Activated naive CD8-positive, alpha-beta T cell treated with anti-CD3 and anti-CD28 coated beads for 36 hours (primary cell): ENCODE results near the gene SUSD4. TPM values are rescaled to one million over a fixed set of nuclear protein-coding genes. Genes with fewer than 3 reads are reported as not detected.

Experiments used
- DNase-seq: peaks from one replicate; pipeline ENCODE4 v3.0.0; 2021
- H3K27ac Mint-ChIP-seq: one replicate; pipeline ENCODE4 v1.8.0; 2022; ENCODE audit warnings: mild to moderate bottlenecking, moderate library complexity, mixed read lengths
- H3K27me3 Mint-ChIP-seq: one replicate; pipeline ENCODE4 v1.8.0; 2022; ENCODE audit warnings: mild to moderate bottlenecking, mixed read lengths
- H3K36me3 Mint-ChIP-seq: one replicate; pipeline ENCODE4 v1.8.0; 2021; ENCODE audit warnings: mild to moderate bottlenecking, mixed read lengths
- H3K4me1 Mint-ChIP-seq: one replicate; pipeline ENCODE4 v1.8.0; 2021; ENCODE audit warnings: mixed read lengths
- H3K4me3 Mint-ChIP-seq: one replicate; pipeline ENCODE4 v1.8.0; 2022; ENCODE audit warnings: mild to moderate bottlenecking, moderate library complexity, mixed read lengths
- H3K9me3 Mint-ChIP-seq: one replicate; pipeline ENCODE4 v1.8.0; 2022; ENCODE audit warnings: mixed read lengths
- total RNA-seq, 2 experiments: library from RNA; stranded (reverse); gene quantifications; one replicate each; pipeline ENCODE4 v1.2.3, GENCODE V29; 2021

SUSD4 gene
- total RNA-seq, 2 experiments from 2014 or later = 0.22 to 0.33 TPM

DNA sequence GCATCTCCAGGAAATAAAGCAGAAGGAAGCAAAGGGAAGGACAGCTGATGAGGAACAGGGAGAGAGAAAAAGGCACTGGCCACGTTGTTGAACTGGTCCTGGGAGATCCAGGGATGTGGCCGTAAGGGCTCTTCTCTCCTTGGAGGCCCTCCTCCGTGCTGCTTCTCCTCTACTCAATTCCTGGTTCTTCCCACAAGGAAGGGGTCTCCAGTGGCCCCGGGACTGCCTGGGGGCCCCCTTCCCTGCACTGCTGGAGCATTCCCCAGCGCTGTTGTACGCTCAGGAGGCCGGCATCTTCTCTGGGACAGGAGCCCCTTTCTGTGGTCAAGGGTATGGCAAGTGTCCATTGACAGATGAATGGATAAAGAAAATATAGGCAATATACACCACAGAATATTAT lies 132.4 kb downstream of the SUSD4 start:
- Mint-ChIP-seq H3K27me3 (no peaks in the 10 kb centered on the region), H3K9me3 (peaks cover 2% of the 10 kb centered on the region), H3K4me3 (no peak overlapping the region), H3K36me3 (no peaks in the 10 kb centered on the region), H3K27ac (no peak overlapping the region), H3K4me1 (peaks cover 43% of the 10 kb centered on the region)
- DNase-seq = no peak

DNA sequence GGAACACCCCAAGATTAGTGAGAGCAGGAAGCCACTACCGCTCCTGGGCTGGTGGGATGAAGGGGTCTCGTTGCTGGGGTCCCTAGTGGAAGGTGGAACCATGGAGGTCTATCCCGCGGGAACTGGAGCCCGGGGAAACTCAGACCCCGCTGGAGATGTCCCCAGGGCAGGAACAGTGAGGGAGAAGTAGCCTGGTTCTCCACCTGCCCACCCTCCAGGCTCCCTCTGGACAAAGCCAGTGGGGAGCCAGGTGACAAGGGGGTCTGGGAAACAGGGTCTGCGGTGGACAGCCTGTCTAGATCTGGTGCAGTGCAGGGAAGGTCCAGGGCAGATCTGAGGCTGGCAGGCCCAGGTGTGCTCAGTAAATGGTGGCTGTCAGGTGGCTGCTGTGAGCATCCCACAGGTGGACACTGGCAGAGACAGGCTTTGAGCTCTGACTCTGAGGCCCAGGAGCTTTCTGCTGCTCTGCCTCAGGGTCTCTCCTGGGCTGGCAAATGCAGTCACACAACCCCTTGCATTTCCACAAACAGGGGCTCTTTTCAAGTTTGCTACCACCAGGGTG lies 132.9 kb downstream of the SUSD4 start:
- peaks cover 2% of the 10 kb centered on the region for H3K9me3 Mint-ChIP-seq
- DNase-seq = no peak
- no peak overlapping the region for H3K4me3 Mint-ChIP-seq
- no peaks in the 10 kb centered on the region for H3K27me3 Mint-ChIP-seq
- H3K4me1 Mint-ChIP-seq = peaks cover 43% of the 10 kb centered on the region
- no peak overlapping the region for H3K27ac Mint-ChIP-seq
- no peaks in the 10 kb centered on the region for H3K36me3 Mint-ChIP-seq

DNA sequence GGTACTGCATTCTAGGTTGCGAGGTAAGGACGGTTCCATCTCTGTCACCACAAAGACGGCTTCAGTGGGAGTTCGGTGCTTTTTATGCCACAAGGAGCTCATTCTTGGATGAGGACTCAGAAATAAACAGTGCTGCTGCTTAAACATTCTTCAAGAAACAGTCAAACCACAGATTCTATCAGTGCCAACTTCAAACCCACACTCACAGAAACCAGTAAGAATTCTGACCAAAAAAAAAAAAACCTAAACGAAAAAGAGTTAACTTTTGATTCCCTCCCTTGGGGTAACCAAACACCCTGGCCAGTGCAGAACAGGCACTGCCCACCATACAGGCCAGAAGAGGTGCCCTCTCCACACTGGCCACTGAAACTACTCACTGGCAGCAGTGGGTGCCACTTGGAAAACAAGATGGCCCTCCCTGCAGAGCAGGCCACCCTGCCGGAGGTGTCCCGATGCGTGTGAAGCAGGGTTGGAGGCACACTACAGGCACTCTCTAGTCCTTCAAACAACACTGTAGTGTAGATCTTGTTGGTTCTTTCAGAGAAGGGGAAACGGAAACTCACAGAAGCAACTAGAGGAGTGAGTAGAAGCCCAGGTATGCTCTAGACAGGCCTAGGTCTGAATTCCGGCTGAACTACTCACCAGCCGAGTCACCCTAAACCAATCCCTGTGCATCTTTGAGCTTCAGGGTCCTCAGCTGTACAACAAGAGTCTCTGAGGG lies 133.7 kb downstream of the SUSD4 start:
- H3K9me3 Mint-ChIP-seq = no peaks in the 10 kb centered on the region
- no peak for DNase-seq
- no peaks in the 10 kb centered on the region for H3K27me3 Mint-ChIP-seq
- H3K4me3 Mint-ChIP-seq = peak overlapping the region; percentile 19
- peak overlapping the region; percentile 75 for H3K27ac Mint-ChIP-seq
- no peaks in the 10 kb centered on the region for H3K36me3 Mint-ChIP-seq
- peaks cover 43% of the 10 kb centered on the region for H3K4me1 Mint-ChIP-seq

DNA sequence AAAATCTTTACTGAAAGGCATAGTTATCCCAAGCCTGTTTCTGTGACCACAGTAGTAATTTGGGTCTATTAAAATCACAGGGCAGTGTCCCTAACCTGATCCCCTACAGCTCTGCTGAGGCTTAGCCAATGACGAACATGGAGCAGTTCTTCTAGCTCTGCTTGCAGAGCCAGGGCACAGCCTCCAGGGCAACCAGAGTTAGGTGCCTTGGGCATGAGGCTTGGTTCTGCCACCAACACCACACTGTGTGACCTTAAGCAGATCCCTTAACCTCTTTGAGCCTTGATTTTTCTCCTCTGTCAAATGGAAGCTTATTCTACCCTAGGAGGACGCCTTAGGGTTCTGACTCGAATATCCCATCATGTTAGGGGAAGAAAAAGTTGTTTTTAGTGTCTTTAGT lies 134.2 kb downstream of the SUSD4 start:
- DNase-seq = no peak
- peaks cover 38% of the 10 kb centered on the region for H3K4me1 Mint-ChIP-seq

DNA sequence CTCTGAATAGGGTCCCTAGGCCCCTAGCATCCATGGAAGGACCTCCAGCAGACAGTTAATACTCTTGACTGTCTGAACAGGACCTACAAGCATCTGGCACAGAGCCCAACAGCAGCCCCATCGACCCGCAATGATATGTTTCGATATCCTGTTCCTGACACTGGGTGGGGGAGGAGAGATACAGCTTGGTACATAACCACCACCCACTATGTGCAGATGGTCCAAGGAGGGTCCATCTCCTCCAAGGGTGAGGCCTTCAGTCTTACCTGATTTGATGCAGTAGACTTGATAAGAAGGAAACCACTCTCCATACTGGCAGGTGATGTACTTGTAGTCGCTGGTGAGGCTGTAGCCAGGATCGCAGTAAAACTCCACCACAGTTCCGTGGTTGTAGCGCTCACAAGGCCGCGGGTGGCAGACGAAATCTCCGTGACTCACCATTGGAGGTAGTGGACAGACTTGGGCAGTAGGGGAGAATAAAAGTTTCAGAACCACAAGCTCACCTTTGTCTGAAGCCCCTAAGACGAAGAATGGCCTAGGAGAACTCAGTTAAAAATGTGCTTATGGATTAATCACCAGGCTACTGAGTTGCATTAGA lies 134.9 kb downstream of the SUSD4 start:
- Mint-ChIP-seq H3K9me3 (no peaks in the 10 kb centered on the region), H3K4me3 (no peak overlapping the region), H3K27me3 (no peaks in the 10 kb centered on the region), H3K27ac (no peak overlapping the region), H3K36me3 (no peaks in the 10 kb centered on the region), H3K4me1 (peaks cover 33% of the 10 kb centered on the region)
- no peak for DNase-seq

More for the DNA sequence above, 134.2 kb downstream of the SUSD4 start:
- H3K4me3 Mint-ChIP-seq = no peak overlapping the region
- no peaks in the 10 kb centered on the region for H3K9me3 Mint-ChIP-seq
- no peaks in the 10 kb centered on the region for H3K36me3 Mint-ChIP-seq
- no peaks in the 10 kb centered on the region for H3K27me3 Mint-ChIP-seq
- peak overlapping the region; percentile 75 for H3K27ac Mint-ChIP-seq

DNA sequence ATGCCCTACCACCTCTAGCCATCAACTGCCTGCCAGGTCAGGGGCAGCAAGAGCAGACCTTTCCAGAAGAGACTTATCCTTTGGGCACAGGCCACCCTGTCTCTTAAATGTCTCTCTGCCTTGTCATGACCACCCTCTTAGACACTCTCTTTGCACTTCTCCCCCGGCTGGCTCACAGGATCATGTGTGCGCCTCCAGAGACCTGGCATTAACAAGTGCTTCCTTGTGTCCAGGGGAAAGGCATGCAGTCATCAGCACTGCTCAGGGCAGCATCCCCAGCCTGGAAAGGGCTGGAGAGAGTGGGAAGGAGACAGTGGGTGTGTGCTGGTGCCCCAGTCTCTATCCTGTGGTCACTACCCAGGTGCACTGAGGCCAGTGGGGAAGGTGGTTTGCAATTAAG lies 135.8 kb downstream of the SUSD4 start:
- no peak overlapping the region for H3K27ac Mint-ChIP-seq
- no peaks in the 10 kb centered on the region for H3K27me3 Mint-ChIP-seq
- no peak for DNase-seq
- H3K4me3 Mint-ChIP-seq = no peak overlapping the region
- H3K4me1 Mint-ChIP-seq = peaks cover 25% of the 10 kb centered on the region
- no peaks in the 10 kb centered on the region for H3K36me3 Mint-ChIP-seq
- H3K9me3 Mint-ChIP-seq = no peaks in the 10 kb centered on the region

DNA sequence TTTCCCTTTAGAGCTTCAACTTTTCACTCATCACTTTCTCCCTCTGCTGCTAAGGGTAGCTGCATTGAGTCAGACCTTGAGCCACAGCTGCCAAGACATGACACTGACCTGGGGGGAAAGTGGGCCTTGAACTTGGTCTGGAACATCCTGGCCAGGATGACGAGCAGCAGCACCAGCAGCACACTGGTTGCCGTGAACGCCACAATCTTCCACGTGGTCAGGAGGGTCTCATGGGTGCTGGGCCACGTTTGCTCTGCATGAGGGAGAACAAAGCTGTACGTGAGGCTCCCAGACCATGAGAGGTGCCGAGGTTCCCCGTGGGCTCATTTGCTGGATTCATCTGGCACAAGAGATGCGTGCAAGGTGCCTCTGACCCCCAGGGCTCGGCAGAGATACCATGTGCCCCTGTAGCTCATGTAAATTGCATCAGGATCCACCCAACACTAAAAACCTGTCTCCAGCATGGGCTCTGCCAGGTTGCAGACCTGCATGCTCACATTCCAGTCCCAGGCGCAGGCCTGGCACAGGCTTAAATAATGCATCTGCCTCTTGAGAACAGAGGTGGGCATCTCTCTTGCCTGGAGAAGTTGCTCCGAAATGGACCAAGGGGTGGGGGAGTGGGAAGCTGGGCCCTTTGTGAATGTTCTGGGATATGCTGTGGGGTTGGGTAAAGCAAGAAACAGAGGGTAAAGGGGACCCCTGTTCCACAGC lies 136.3 kb downstream of the SUSD4 start:
- no peaks in the 10 kb centered on the region for H3K9me3 Mint-ChIP-seq
- H3K36me3 Mint-ChIP-seq = no peaks in the 10 kb centered on the region
- DNase-seq = no peak
- H3K4me1 Mint-ChIP-seq = peaks cover 25% of the 10 kb centered on the region
- no peaks in the 10 kb centered on the region for H3K27me3 Mint-ChIP-seq
- H3K4me3 Mint-ChIP-seq = no peak overlapping the region
- H3K27ac Mint-ChIP-seq = no peak overlapping the region

DNA sequence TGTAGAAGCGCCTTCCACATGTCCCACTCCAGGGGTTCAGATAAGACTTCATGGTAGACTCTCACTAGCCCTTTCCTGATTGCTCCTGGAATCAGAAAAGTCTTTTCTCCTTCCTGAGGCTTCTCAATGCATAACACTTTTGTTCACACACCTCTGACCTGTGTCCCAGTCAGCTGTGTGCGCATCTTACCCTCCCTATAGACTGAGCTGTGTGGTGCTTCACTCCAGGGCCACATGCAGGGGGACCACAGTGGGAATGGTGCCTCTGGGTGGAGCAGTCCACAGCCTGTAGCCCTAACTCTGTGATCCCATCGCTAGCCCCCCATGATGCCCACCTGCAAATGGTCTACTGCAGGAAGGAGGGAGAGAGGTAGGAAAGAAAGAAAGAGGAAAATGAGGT lies 136.9 kb downstream of the SUSD4 start:
- H3K4me3 Mint-ChIP-seq = no peak overlapping the region
- no peaks in the 10 kb centered on the region for H3K9me3 Mint-ChIP-seq
- no peak overlapping the region for H3K27ac Mint-ChIP-seq
- no peak for DNase-seq
- no peaks in the 10 kb centered on the region for H3K36me3 Mint-ChIP-seq
- H3K4me1 Mint-ChIP-seq = peaks cover 25% of the 10 kb centered on the region
- no peaks in the 10 kb centered on the region for H3K27me3 Mint-ChIP-seq

DNA sequence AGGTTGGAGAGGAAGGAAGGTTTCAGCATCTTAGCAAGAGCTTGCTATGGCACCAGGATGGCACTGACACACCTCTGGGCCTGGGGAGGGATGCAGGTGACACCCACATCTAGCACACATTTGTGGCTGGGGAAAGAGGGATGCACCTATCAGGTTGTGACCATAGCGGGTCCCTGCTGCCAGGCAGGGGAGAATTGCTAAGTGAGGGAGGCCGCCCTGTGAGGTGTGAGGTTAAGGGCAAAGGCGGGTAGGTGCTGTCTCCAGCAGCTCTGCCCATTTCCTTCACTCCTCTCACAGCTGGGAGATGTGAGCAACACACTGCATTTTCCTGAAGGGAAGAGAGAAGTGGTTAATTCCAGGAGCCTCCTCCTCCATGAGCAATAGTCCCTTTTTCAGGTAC lies 137.7 kb downstream of the SUSD4 start:
- H3K4me3 Mint-ChIP-seq = no peak overlapping the region
- H3K9me3 Mint-ChIP-seq = no peaks in the 10 kb centered on the region
- no peak overlapping the region for H3K27ac Mint-ChIP-seq
- peaks cover 25% of the 10 kb centered on the region for H3K4me1 Mint-ChIP-seq
- H3K27me3 Mint-ChIP-seq = no peaks in the 10 kb centered on the region
- no peak for DNase-seq
- no peaks in the 10 kb centered on the region for H3K36me3 Mint-ChIP-seq

DNA sequence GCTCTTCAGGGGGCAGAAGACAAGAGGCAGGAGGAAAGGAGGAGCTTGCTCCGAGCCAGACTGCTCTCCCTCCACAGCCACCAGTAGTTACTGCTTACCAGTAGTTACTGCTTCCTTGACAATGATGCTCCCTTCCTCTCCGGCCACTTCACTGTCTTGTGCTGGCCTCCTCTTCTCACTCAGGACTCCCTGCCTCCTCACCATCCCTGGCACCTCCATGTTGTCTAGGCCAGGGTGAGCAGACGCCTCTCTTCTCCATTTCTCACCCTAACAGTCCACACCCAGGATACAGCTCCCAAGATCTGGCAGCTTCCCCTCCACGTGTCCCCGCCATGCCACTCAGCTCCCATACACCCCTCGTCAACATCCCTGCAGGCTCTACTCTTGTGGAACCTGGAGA lies 138.5 kb downstream of the SUSD4 start:
- Mint-ChIP-seq H3K4me3 (no peak overlapping the region), H3K36me3 (no peaks in the 10 kb centered on the region), H3K9me3 (no peaks in the 10 kb centered on the region), H3K4me1 (peaks cover 20% of the 10 kb centered on the region), H3K27me3 (no peaks in the 10 kb centered on the region), H3K27ac (no peak overlapping the region)
- DNase-seq = no peak

DNA sequence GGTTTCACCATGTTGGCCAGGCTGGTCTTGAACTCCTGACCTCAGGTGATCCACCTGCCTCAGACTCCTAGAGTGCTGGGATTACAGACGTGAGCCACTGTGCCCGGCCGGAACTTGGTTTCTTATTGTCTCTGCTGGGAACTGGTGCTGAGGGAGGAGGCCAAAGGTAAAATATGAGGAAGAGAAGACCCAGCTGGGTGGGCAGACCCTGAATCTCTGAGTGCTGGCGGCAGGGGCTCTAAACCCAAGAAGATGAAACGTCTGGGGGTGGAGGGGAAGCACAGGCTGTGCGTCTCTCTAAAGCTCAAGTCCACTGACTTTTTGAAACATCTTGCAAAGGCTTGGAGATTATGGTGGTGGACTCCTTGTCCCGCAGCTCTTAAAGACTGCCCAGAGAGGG lies 138.9 kb downstream of the SUSD4 start:
- Mint-ChIP-seq H3K9me3 (peaks cover 1% of the 10 kb centered on the region), H3K27ac (no peak overlapping the region), H3K27me3 (no peaks in the 10 kb centered on the region), H3K36me3 (no peaks in the 10 kb centered on the region), H3K4me3 (no peak overlapping the region), H3K4me1 (peaks cover 16% of the 10 kb centered on the region)
- no peak for DNase-seq

DNA sequence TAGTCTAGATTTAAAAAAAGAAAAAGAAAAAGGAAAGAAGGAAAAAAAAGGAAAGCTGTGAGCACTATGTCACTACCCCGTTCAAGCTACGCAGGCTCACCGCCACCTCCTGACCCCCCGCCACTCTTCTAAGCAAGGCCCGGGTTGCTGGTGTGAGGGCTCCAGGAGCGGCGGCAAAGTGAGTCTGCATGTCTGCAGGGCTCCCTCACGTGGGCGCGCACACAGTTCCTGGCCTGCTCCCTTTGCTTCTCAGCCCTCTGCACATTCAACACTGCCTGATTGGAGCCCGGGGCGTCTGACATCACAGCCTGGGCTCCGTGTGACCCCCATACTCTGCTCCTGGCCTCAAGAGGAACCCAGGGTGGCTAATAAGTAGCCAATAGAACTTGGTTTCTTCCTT lies 139.5 kb downstream of the SUSD4 start:
- Mint-ChIP-seq H3K4me1 (peaks cover 10% of the 10 kb centered on the region), H3K36me3 (no peaks in the 10 kb centered on the region), H3K4me3 (no peak overlapping the region)

DNA sequence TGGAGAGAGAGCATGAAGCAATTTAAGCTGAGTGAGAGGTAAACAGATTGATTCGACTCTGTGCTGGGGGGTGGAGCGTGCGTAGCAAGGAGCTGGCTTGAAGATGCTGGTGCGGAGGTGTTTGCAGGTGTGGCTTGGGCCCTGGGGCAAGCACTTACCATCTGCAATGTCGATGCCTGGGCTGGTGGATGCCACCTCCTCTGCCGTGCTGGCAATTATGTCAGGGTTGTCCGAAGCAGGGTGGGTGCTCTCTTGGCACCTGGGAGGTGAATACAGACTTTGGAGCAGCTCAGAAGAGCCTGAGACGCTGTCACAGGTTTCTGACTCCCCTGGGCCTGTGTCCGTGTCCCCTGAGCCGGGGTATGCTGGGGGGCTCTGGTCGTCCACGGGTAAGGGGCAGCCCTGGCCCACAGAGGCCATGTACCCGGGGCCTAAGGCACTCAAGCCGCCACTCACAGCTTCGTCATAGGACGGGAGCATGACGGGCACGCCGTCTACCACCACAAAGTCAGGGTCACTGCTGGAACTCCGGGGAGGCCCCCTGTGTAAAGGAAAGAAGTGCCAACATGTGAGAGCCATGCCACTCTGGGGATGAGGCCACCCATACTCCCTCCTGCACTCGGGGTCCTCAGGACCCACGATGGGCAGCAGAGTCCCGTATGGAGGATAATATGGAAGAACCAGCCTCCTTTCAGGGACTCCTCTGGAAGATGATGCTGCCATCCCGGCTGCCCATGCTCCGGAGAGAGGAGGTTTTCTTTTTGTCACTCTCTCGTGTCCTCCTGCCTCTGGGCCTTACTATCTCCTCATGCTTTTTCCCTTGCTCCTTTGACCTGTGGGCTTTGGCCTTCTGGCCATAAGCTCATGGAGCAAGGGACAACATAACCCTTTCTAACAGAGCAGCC lies 140.6 kb downstream of the SUSD4 start:
- H3K4me1 Mint-ChIP-seq = peaks cover 2% of the 10 kb centered on the region
- no peak for DNase-seq
- peaks cover 12% of the 10 kb centered on the region for H3K9me3 Mint-ChIP-seq
- H3K27ac Mint-ChIP-seq = no peak overlapping the region
- no peaks in the 10 kb centered on the region for H3K36me3 Mint-ChIP-seq
- H3K4me3 Mint-ChIP-seq = no peak overlapping the region
- no peaks in the 10 kb centered on the region for H3K27me3 Mint-ChIP-seq

More for the DNA sequence above, 139.5 kb downstream of the SUSD4 start:
- DNase-seq = no peak
- Mint-ChIP-seq H3K27me3 (no peaks in the 10 kb centered on the region), H3K27ac (no peak overlapping the region), H3K9me3 (peaks cover 7% of the 10 kb centered on the region)

DNA sequence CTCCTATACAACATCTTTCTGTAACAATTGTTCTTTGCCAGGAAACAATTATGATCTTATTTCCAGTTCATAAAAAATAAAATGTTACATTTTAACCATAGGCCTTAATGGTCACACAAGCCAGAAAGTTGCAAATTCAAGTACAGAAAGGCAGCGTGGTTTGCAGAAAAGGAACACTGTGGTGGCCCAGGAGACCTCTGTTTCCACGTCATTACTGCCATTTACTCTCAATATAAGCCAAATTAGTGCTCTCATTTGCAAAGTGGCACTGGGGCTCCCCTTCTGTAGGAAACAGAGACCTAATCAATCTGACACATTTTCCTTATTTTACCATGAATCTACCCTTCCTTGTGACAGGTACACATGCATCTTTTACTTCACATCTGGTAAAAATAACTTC lies 141.6 kb downstream of the SUSD4 start:
- H3K4me3 Mint-ChIP-seq = no peak overlapping the region
- no peak overlapping the region for H3K27ac Mint-ChIP-seq
- H3K27me3 Mint-ChIP-seq = no peaks in the 10 kb centered on the region
- DNase-seq = no peak
- H3K36me3 Mint-ChIP-seq = no peaks in the 10 kb centered on the region
- peaks cover 18% of the 10 kb centered on the region for H3K9me3 Mint-ChIP-seq
- no peaks in the 10 kb centered on the region for H3K4me1 Mint-ChIP-seq

DNA sequence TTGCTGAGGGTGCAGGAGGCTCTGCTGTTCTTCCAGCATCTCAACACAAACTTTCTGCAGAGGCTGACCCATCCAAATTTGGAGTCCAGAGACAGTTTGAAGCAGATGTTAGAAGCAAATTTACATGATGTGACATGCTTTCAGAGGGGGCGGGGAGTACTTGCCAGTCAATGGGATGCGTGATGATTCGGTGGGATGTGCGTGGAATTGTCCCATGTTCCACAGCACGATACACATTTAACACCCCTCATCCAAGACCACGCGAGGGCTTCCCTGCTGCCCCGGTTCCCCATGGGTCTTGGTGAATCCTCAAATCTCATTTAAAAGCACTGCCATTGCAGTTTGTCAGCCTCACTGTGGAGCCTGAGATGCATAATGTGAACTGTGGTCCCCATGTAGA lies 142.3 kb downstream of the SUSD4 start:
- no peak for DNase-seq
- Mint-ChIP-seq H3K27me3 (no peaks in the 10 kb centered on the region), H3K4me3 (no peak overlapping the region), H3K4me1 (no peaks in the 10 kb centered on the region), H3K9me3 (peaks cover 18% of the 10 kb centered on the region), H3K27ac (no peak overlapping the region), H3K36me3 (no peaks in the 10 kb centered on the region)
